Adrenal gland (tissue), 12 donors: ENCODE results near the gene RBM47. TPM values are rescaled to one million over a fixed set of nuclear protein-coding genes. Genes with fewer than 3 reads are reported as not detected.

Experiments
- DNase-seq, 7 donors: peaks; one replicate each; pipeline ENCODE4 v3.0.0-alpha.2; 2019 to 2020
- H3K27ac ChIP-seq, 5 donors: fragments of 200-600 bp; sonication (generic) in 4 of 5; 1 replicate in 3 of 5; 2 replicates in 2 of 5; pipeline versions ENCODE4 v1.5.1 to v1.8.0; 2016 to 2020; ENCODE audit warnings: mild to moderate bottlenecking in 1 of 5
- H3K27me3 ChIP-seq: fragments of 200-600 bp; 2 replicates; pipeline ENCODE4 v1.8.0; 2021
- H3K36me3 ChIP-seq, 2 donors: fragments of 200-600 bp; replicated peaks in 1 of 2; 1 replicate in 1 of 2; 2 replicates in 1 of 2; pipeline versions ENCODE4 v1.5.1 to v1.8.0; 2018 to 2022
- H3K4me1 ChIP-seq, 2 donors: fragments of 200-600 bp; replicated peaks in 1 of 2; 1 replicate in 1 of 2; 2 replicates in 1 of 2; pipeline versions ENCODE4 v1.5.1 to v1.8.0; 2018 to 2021
- H3K4me3 ChIP-seq, 4 donors: fragments of 200-600 bp; sonication (generic) in 3 of 4; one replicate each; pipeline ENCODE4 v1.5.1; 2016 to 2018
- H3K9me3 ChIP-seq, 3 donors: fragments of 200-600 bp; sonication (generic) in 1 of 3; replicated peaks in 1 of 3; 1 replicate in 2 of 3; 2 replicates in 1 of 3; pipeline versions ENCODE4 v1.5.1 to v1.8.0; 2016 to 2021
- CTCF ChIP-seq, 6 experiments: fragments of 450-650 bp in 4 of 6; fragments of 200-600 bp in 2 of 6; sonication (generic) in 1 of 6; IDR thresholded peaks; 1 replicate in 5 of 6; 2 replicates in 1 of 6; pipeline versions ENCODE4 v1.5.1 to v1.8.0; 2016 to 2021; ENCODE audit warnings: antibody characterized with exemption in 6 of 6, mild to moderate bottlenecking in 2 of 6, moderate library complexity in 1 of 6
- POLR2A ChIP-seq, 2 donors: fragments of 450-650 bp; IDR thresholded peaks; one replicate each; pipeline ENCODE4 v1.6.1; 2017; ENCODE audit warnings: antibody characterized with exemption in 2 of 2, mild to moderate bottlenecking in 2 of 2, moderate library complexity in 1 of 2
- WGBS, 4 donors: extraction: QIAGEN DNeasy Blood & Tissue Kit in 2 of 4; methylation state at CpG; one replicate each; pipeline versions ENCODE4 v1.1.5 to v1.1.7; 2013 to 2017; 5-methylcytosine and 5-hydroxymethylcytosine counted together
- intact Hi-C, 2 donors: fragments of 100-400 bp; cut with DNase I; formaldehyde crosslinking; loops; one replicate each; pipeline versions ENCODE4 v1.14.1 to v1.15.0; 2022 to 2023
- polyA plus RNA-seq, 3 donors: library from polyadenylated mRNA; stranded (reverse); fragments of 200-250 nt in 2 of 3; fragments of 350-450 nt in 1 of 3; fragmentation: Illumina TruSeq in 1 of 3; extraction: RNeasy Lipid Tissue Mini Kit (QIAGEN cat#74804) in 1 of 3; gene quantifications; one replicate each; pipeline ENCODE4 v1.2.3, GENCODE V29; 2013 to 2014
- total RNA-seq, 9 donors: library from RNA; depleted of rRNA in 4 of 9; stranded (reverse); fragments of >200 nt in 4 of 9; fragments of 120-200 nt in 1 of 9; fragmentation: NEBNext Ultra II Directional in 1 of 9; extraction: Animal tissue kit (Norgen Biotek cat#: 25700) in 1 of 9; gene quantifications; one replicate each; pipeline versions ENCODE4 v1.1.0 to v1.2.4, GENCODE V29; 2013 to 2023
- donor health status: healthy with polysubstance abuse.
- donor health status: Bipolar disorder and iron deficiency.
- donor health status: DM: yes; HTN: yes; CAD: no.
- donor health status: DM: no; HTN: no; CAD: no.
- donor health status: DM: no; HTN: no; CAD: no.
- donor health status: DM: yes; HTN: yes; CAD: no.

The RBM47 gene
- total and polyA plus RNA-seq, 12 donors: 25.7 to 370 (median 155) TPM

DNA sequence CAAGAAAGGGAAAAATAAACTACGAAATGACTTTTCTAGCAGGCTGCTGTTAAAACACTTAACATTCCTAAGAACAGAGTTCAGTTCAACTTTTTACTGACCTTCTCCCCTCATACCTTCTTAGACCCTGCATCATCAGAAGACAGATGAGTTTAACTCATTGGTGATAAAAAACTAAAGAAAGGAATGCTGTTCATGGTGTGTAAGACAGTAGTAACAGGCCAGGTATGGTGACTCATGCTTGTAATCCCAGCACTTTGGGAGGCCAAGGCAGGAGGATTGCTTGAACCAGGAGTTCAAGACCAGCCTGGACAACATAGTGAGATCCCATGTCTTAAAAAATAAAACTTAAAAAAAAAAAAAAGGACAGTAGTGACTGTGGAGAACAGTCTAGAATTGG lies 16.2 kb downstream of the RBM47 start:
- H3K36me3 ChIP-seq: no peaks in the 10 kb centered on the region
- peak overlapping the region in 2 of 5 donors; percentile 13 to 38 for H3K27ac ChIP-seq
- 71 to 83% (median 72%) methylated on average over 1 of the region's 1 CpG for WGBS, 4 donors

GRCh38 chr4:40612831-40613230 lies 16.8 kb downstream of the RBM47 start:
- Histone ChIP-seq H3K36me3 (no peaks in the 10 kb centered on the region), H3K4me1 (peaks cover 19 to 35% of the 10 kb centered on the region in 2 donors), H3K27ac (no peak overlapping the region), H3K9me3 (no peaks in the 10 kb centered on the region), H3K4me3 (no peak overlapping the region), H3K27me3 (no peaks in the 10 kb centered on the region)
- WGBS, 4 donors: 71 to 77% (median 73%) methylated on average over 2 of the region's 2 CpGs
- no peak for TF ChIP-seq CTCF (IDR thresholded peaks at IDR 0.05)
- TF ChIP-seq POLR2A (IDR thresholded peaks at IDR 0.05): no peak
- no peak for DNase-seq
- intact Hi-C loops: no loop called here

More for the DNA sequence above, 16.2 kb downstream of the RBM47 start:
- Histone ChIP-seq H3K4me3 (no peak overlapping the region), H3K4me1 (peaks cover 19 to 36% of the 10 kb centered on the region in 2 donors), H3K27me3 (no peaks in the 10 kb centered on the region), H3K9me3 (no peaks in the 10 kb centered on the region)
- no peak for TF ChIP-seq CTCF (IDR thresholded peaks at IDR 0.05)
- TF ChIP-seq POLR2A (IDR thresholded peaks at IDR 0.05): no peak
- DNase-seq: no peak
- intact Hi-C loops: no loop called here

GRCh38 chr4:40612283-40612682 lies 17.4 kb downstream of the RBM47 start:
- DNase-seq: no peak
- 68 to 76% (median 74%) methylated on average over 4 of the region's 4 CpGs for WGBS, 4 donors
- TF ChIP-seq CTCF (IDR thresholded peaks at IDR 0.05) (no peak), POLR2A (IDR thresholded peaks at IDR 0.05) (no peak)
- Histone ChIP-seq H3K27me3 (no peaks in the 10 kb centered on the region), H3K4me3 (no peak overlapping the region), H3K4me1 (peaks cover 19 to 31% of the 10 kb centered on the region in 2 donors), H3K36me3 (no peaks in the 10 kb centered on the region), H3K9me3 (no peaks in the 10 kb centered on the region), H3K27ac (no peak overlapping the region)
- intact Hi-C loops: no loop called here

GRCh38 chr4:40608628-40609027 lies 21.0 kb downstream of the RBM47 start:
- 66 to 88% (median 80%) methylated on average over 2 of the region's 2 CpGs for WGBS, 4 donors
- H3K27ac ChIP-seq: no peak overlapping the region
- no peak for TF ChIP-seq CTCF (IDR thresholded peaks at IDR 0.05)
- TF ChIP-seq POLR2A (IDR thresholded peaks at IDR 0.05): no peak
- H3K27me3 ChIP-seq: no peaks in the 10 kb centered on the region
- H3K9me3 ChIP-seq: no peaks in the 10 kb centered on the region
- H3K36me3 ChIP-seq: no peaks in the 10 kb centered on the region
- DNase-seq: no peak
- no peak overlapping the region for H3K4me3 ChIP-seq
- H3K4me1 ChIP-seq: peaks cover 13 to 22% of the 10 kb centered on the region in 2 donors
- intact Hi-C loops: no loop called here
